HEK293 (cell line): Measurements from ENCODE around the gene LOXL1.

Source experiments
- GLIS2 ChIP-seq: fragments of 450-650 bp; formaldehyde crosslinking; IDR thresholded peaks from 2 replicates; pipeline ENCODE4 v1.5.1; 2016; ENCODE audit warnings: missing biosample characterization, missing genetic modification characterization
- HOXD13 ChIP-seq: sonication (generic); formaldehyde crosslinking; IDR thresholded peaks from 2 replicates; pipeline ENCODE4 v1.8.0; 2022; ENCODE audit warnings: missing genetic modification reagents, borderline replicate concordance
- KLF9 ChIP-seq: fragments of 450-650 bp; formaldehyde crosslinking; IDR thresholded peaks from 2 replicates; pipeline ENCODE4 v1.5.1; 2016; ENCODE audit warnings: missing biosample characterization, missing genetic modification characterization, low read depth
- MYNN ChIP-seq: fragments of 450-650 bp; formaldehyde crosslinking; IDR thresholded peaks from 2 replicates; pipeline ENCODE4 v1.5.1; 2016; ENCODE audit warnings: missing biosample characterization, missing genetic modification characterization, borderline replicate concordance
- OSR2 ChIP-seq: fragments of 450-650 bp; formaldehyde crosslinking; IDR thresholded peaks from 2 replicates; pipeline ENCODE4 v1.5.1; 2016; ENCODE audit warnings: missing biosample characterization, missing genetic modification characterization
- SP7 ChIP-seq: fragments of 450-650 bp; formaldehyde crosslinking; IDR thresholded peaks from 2 replicates; pipeline ENCODE4 v1.5.1; 2016; ENCODE audit warnings: missing biosample characterization, missing genetic modification characterization
- WT1 ChIP-seq: fragments of 450-650 bp; formaldehyde crosslinking; IDR thresholded peaks from 2 replicates; pipeline ENCODE4 v1.5.1; 2016; ENCODE audit warnings: missing biosample characterization, missing genetic modification characterization
- YY1 ChIP-seq: fragments of 450-650 bp; formaldehyde crosslinking; IDR thresholded peaks from 2 replicates; pipeline ENCODE4 v1.5.1; 2018; ENCODE audit warnings: missing biosample characterization, missing genetic modification characterization
- ZBTB17 ChIP-seq: fragments of 450-650 bp; formaldehyde crosslinking; IDR thresholded peaks from 2 replicates; pipeline ENCODE4 v1.5.1; 2016; ENCODE audit warnings: missing biosample characterization, missing genetic modification characterization
- ZBTB20 ChIP-seq: fragments of 450-650 bp; formaldehyde crosslinking; IDR thresholded peaks from 2 replicates; pipeline ENCODE4 v1.5.1; 2016; ENCODE audit warnings: missing biosample characterization, missing genetic modification characterization
- ZBTB7A ChIP-seq: fragments of 450-650 bp; formaldehyde crosslinking; IDR thresholded peaks from 2 replicates; pipeline ENCODE4 v1.5.1; 2016; ENCODE audit warnings: low read depth, missing biosample characterization, missing genetic modification characterization
- ZBTB8A ChIP-seq: fragments of 450-650 bp; formaldehyde crosslinking; IDR thresholded peaks from 2 replicates; pipeline ENCODE4 v1.5.1; 2016; ENCODE audit warnings: missing biosample characterization, missing genetic modification characterization
- ZEB2 ChIP-seq: fragments of 450-650 bp; formaldehyde crosslinking; IDR thresholded peaks from 2 replicates; pipeline ENCODE4 v1.5.1; 2016; ENCODE audit warnings: missing biosample characterization, missing genetic modification characterization
- ZNF146 ChIP-seq: fragments of 450-650 bp; formaldehyde crosslinking; IDR thresholded peaks from 2 replicates; pipeline ENCODE4 v1.5.1; 2016; ENCODE audit warnings: missing biosample characterization, missing genetic modification characterization
- ZNF341 ChIP-seq: fragments of 450-650 bp; formaldehyde crosslinking; IDR thresholded peaks from 2 replicates; pipeline ENCODE4; 2016; ENCODE audit warnings: low read depth, missing biosample characterization, missing genetic modification characterization
- ZNF366 ChIP-seq: fragments of 450-650 bp; formaldehyde crosslinking; conservative IDR thresholded peaks from 2 replicates; pipeline ENCODE4 v1.5.1; 2016; ENCODE audit warnings: missing biosample characterization, missing genetic modification characterization
- ZNF596 ChIP-seq: fragments of 450-650 bp; IDR thresholded peaks from 2 replicates; pipeline ENCODE4 v1.5.0; 2018; ENCODE audit warnings: missing biosample characterization, mild to moderate bottlenecking, missing genetic modification characterization, moderate library complexity
- ZNF600 ChIP-seq: fragments of 450-650 bp; formaldehyde crosslinking; IDR thresholded peaks from 2 replicates; pipeline ENCODE4 v1.5.1; 2016; ENCODE audit warnings: missing biosample characterization, missing genetic modification characterization
- ZNF660 ChIP-seq: fragments of 450-650 bp; IDR thresholded peaks from 2 replicates; pipeline ENCODE4 v1.5.1; 2018; ENCODE audit warnings: missing biosample characterization, mild to moderate bottlenecking, missing genetic modification characterization
- ZXDB ChIP-seq: fragments of 450-650 bp; formaldehyde crosslinking; IDR thresholded peaks from 2 replicates; pipeline ENCODE4 v1.5.1; 2016; ENCODE audit warnings: missing biosample characterization, missing genetic modification characterization
- TF ChIP-seq, protein P1 (sequence below): fragments of 450-650 bp; formaldehyde crosslinking; IDR thresholded peaks from 2 replicates; pipeline ENCODE4 v1.5.1; 2016; ENCODE audit warnings: missing biosample characterization, missing genetic modification characterization
- TF ChIP-seq, protein P2 (sequence below): fragments of 450-650 bp; formaldehyde crosslinking; IDR thresholded peaks from 2 replicates; pipeline ENCODE4 v1.5.1; 2016; ENCODE audit warnings: missing biosample characterization, missing genetic modification characterization
- TF ChIP-seq, protein P3 (sequence below): fragments of 450-650 bp; formaldehyde crosslinking; IDR thresholded peaks from 2 replicates; pipeline ENCODE4 v1.5.1; 2016; ENCODE audit warnings: missing biosample characterization, missing genetic modification characterization
- TF ChIP-seq, protein P4 (sequence below): fragments of 450-650 bp; formaldehyde crosslinking; IDR thresholded peaks from 2 replicates; pipeline ENCODE4 v1.5.1; 2016; ENCODE audit warnings: missing biosample characterization, missing genetic modification characterization

Gene LOXL1

DNA sequence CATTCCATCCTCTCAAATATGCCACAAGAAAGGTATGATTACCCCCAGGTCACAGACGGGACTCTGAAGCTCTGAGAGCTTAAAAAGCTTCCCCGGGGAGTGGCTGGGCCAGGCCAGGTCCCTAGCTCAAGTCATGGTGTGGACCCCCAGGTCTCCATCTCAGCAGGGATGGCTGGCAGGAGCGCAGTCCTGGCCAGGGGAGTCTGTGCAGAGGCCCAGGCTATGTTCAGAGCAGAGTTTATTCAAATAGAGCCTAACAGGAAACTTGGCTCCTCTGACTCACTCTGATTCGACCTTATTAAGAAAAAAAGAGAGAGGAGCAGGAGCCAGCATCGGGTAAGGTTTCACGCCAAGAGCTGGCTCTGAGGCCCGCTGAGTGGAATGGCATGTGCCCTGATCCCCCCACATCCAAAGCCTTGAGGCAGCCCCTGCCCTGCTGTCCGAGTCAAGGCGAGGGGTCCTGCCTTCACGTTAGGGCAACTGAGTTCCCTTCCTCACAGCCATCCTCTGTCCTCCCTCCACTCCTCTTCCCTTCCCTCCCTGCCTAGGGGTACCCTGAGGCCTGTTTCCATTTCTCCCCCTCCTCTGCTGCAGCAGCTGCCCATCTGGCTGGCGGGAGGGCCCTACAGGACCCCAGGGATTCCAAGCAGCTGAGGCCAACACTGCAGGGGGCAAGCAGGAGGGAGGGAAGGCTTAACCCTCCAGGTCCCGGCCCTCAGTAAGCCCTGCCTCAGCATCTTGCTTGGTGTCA is 1.9 kb upstream of the LOXL1 start (continued):
- TF ChIP-seq ZNF366 (tag by site-specific recombination) (peak; percentile 84), WT1 (tag by site-specific recombination) (peak; percentile 64; the same call in 1 of the 2 replicates), ZNF660 (tag by site-specific recombination) (0 out of 2 replicates have a peak, but pooled peaks have one; percentile 36), ZBTB7A (tag by site-specific recombination) (peak; percentile 31; the same call in 1 of the 2 replicates), ZBTB17 (peak; percentile 74), ZNF596 (0 out of 2 replicates have a peak, but pooled peaks have one; percentile 20), ZNF600 (tag by site-specific recombination) (0 out of 2 replicates have a peak, but pooled peaks have one; percentile 35), OSR2 (peak; percentile 36; the same call in 1 of the 2 replicates), MYNN (tag by site-specific recombination) (0 out of 2 replicates have a peak, but pooled peaks have one; percentile 30), ZEB2 (peak; percentile 58; the same call in 1 of the 2 replicates), HOXD13 (no peak), ZNF341 (peak; percentile 80; the same call in 1 of the 2 replicates), SP7 (tag by site-specific recombination) (peak; percentile 19; the same call in 1 of the 2 replicates), ZNF146 (no peak), ZBTB8A (tag by site-specific recombination) (0 out of 2 replicates have a peak, but pooled peaks have one; percentile 36), ZBTB20 (tag by site-specific recombination) (peak; percentile 77), KLF9 (no peak), ZXDB (no peak; the same call in 1 of the 2 replicates), YY1 (tag by site-specific recombination) (no peak), GLIS2 (peak; percentile 60)
- TF ChIP-seq, protein P1, sequence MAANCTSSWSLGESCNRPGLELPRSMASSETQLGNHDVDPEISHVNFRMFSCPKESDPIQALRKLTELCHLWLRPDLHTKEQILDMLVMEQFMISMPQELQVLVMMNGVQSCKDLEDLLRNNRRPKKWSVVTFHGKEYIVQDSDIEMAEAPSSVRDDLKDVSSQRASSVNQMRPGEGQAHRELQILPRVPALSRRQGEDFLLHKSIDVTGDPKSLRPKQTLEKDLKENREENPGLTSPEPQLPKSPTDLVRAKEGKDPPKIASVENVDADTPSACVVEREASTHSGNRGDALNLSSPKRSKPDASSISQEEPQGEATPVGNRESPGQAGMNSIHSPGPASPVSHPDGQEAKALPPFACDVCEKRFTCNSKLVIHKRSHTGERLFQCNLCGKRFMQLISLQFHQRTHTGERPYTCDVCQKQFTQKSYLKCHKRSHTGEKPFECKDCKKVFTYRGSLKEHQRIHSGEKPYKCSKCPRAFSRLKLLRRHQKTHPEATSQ: peak; percentile 36; the same call in 1 of the 2 replicates
- TF ChIP-seq, protein P2, sequence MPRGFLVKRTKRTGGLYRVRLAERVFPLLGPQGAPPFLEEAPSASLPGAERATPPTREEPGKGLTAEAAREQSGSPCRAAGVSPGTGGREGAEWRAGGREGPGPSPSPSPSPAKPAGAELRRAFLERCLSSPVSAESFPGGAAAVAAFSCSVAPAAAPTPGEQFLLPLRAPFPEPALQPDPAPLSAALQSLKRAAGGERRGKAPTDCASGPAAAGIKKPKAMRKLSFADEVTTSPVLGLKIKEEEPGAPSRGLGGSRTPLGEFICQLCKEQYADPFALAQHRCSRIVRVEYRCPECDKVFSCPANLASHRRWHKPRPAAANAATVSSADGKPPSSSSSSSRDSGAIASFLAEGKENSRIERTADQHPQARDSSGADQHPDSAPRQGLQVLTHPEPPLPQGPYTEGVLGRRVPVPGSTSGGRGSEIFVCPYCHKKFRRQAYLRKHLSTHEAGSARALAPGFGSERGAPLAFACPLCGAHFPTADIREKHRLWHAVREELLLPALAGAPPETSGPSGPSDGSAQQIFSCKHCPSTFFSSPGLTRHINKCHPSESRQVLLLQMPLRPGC (tag by site-specific recombination): 0 out of 2 replicates have a peak, but pooled peaks have one; percentile 22
- TF ChIP-seq, protein P3, sequence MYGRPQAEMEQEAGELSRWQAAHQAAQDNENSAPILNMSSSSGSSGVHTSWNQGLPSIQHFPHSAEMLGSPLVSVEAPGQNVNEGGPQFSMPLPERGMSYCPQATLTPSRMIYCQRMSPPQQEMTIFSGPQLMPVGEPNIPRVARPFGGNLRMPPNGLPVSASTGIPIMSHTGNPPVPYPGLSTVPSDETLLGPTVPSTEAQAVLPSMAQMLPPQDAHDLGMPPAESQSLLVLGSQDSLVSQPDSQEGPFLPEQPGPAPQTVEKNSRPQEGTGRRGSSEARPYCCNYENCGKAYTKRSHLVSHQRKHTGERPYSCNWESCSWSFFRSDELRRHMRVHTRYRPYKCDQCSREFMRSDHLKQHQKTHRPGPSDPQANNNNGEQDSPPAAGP: peak; percentile 93
- TF ChIP-seq, protein P4, sequence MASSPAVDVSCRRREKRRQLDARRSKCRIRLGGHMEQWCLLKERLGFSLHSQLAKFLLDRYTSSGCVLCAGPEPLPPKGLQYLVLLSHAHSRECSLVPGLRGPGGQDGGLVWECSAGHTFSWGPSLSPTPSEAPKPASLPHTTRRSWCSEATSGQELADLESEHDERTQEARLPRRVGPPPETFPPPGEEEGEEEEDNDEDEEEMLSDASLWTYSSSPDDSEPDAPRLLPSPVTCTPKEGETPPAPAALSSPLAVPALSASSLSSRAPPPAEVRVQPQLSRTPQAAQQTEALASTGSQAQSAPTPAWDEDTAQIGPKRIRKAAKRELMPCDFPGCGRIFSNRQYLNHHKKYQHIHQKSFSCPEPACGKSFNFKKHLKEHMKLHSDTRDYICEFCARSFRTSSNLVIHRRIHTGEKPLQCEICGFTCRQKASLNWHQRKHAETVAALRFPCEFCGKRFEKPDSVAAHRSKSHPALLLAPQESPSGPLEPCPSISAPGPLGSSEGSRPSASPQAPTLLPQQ (tag by site-specific recombination): peak; percentile 26; the same call in 1 of the 2 replicates
